K562 (cell line): ENCODE measurements around the gene PACS1. TPM values are rescaled to one million over a fixed set of nuclear protein-coding genes. Genes with fewer than 3 reads are reported as not detected.

ENCODE experiments used
- ATAC-seq: fragments of 200-7000 bp; cut with Tn5 transposase; 3 replicates; pipeline ENCODE4 v1.9.1; 2020; ENCODE audit warnings: moderate library complexity
- BruUV-seq: library from RNA; stranded (reverse); fragments of 400-500 nt; replicated peaks from 2 replicates; lab custom pipeline; 2021; lab: Mats Ljungman, UMichigan
- CTCF ChIA-PET: fragments of 300-600 bp; formaldehyde crosslinking; extraction: SDS; loops from one replicate; lab custom pipeline; 2021; ENCODE audit warnings: low intra/inter-chr PET ratio; lab: Yijun Ruan, JAX
- POLR2A ChIA-PET: fragments of 300-600, 350-650 bp; sonication (Branson Sonifier 250); formaldehyde crosslinking; extraction: SDS; loops from one replicate; lab custom pipeline; 2021; ENCODE audit warnings: antibody characterized with exemption, inconsistent platforms; lab: Yijun Ruan, JAX
- DNase-seq, 4 experiments: peaks; one replicate each; pipeline versions ENCODE4 v3.0.0 to v3.0.0-alpha.2; 2011 to 2018; ENCODE audit warnings: low spot score in 3 of 4, mixed read lengths in 3 of 4; ENCODE audit errors: extremely low read depth in 1 of 4
- FAIRE-seq: peaks from 2 replicates; lab custom pipeline; 2011; peaks lifted over from hg19 to GRCh38; lab: Jason Lieb, UNC
- H2AFZ ChIP-seq: 2 replicates; pipeline ENCODE4 v1.6.0; 2011; ENCODE audit warnings: low read depth, low read length, control low read depth, inconsistent platforms
- H3K27ac ChIP-seq: fragments of 200-600 bp; 3 replicates; pipeline ENCODE4 v1.8.0; 2011; ENCODE audit warnings: low read depth, mild to moderate bottlenecking, control low read depth, inconsistent platforms, low read length, moderate library complexity, mixed read lengths; ENCODE audit errors: extremely low read depth
- H3K27me3 ChIP-seq, 2 experiments: fragments of 300-600 bp in 1 of 2; 2 replicates in 1 of 2; 3 replicates in 1 of 2; pipeline versions ENCODE4 v1.6.0 to v1.8.0; 2011; ENCODE audit warnings: inconsistent platforms in 2 of 2, low read length in 2 of 2, mild to moderate bottlenecking in 1 of 2, mixed read lengths in 1 of 2, moderate library complexity in 1 of 2; ENCODE audit not compliant: control insufficient read depth in 2 of 2, insufficient read depth in 2 of 2
- H3K36me3 ChIP-seq: fragments of 300-600 bp; 3 replicates; pipeline ENCODE4 v1.8.0; 2011; ENCODE audit warnings: mild to moderate bottlenecking, low read length, inconsistent platforms; ENCODE audit not compliant: control insufficient read depth, insufficient read depth
- H3K4me1 ChIP-seq, 2 experiments: fragments of 200-600 bp in 1 of 2; replicated peaks in 1 of 2; 2 replicates in 1 of 2; 3 replicates in 1 of 2; pipeline versions ENCODE4 v1.5.1 to v1.8.0; 2011; ENCODE audit warnings: inconsistent platforms in 2 of 2, low read length in 2 of 2, mild to moderate bottlenecking in 1 of 2, mixed read lengths in 1 of 2, moderate library complexity in 1 of 2; ENCODE audit not compliant: control insufficient read depth in 2 of 2, insufficient read depth in 2 of 2
- H3K4me2 ChIP-seq: 2 replicates; pipeline ENCODE4 v1.6.1; 2011; ENCODE audit warnings: low read length, control low read depth, inconsistent platforms, mixed read lengths; ENCODE audit not compliant: insufficient read depth
- H3K4me3 ChIP-seq: fragments of 200-600 bp; sonication (generic), shearing (Covaris generic); 2 replicates; pipeline ENCODE4 v1.5.1; 2016; ENCODE audit warnings: control low read depth, inconsistent platforms
- H3K79me2 ChIP-seq: fragments of 200-600 bp; 3 replicates; pipeline ENCODE4 v1.8.0; 2011; ENCODE audit warnings: low read length, inconsistent platforms; ENCODE audit not compliant: control insufficient read depth, insufficient read depth
- H3K9ac ChIP-seq, 2 experiments: 2 replicates each; pipeline versions ENCODE4 v1.6.0 to v1.6.1; 2011; ENCODE audit warnings: low read depth in 2 of 2, low read length in 2 of 2, control low read depth in 1 of 2, inconsistent platforms in 1 of 2, mild to moderate bottlenecking in 1 of 2, mixed read lengths in 1 of 2; ENCODE audit not compliant: insufficient read depth in 1 of 2
- H3K9me1 ChIP-seq: one replicate; pipeline ENCODE4 v1.6.0; 2011; ENCODE audit warnings: inconsistent platforms, mild to moderate bottlenecking, low read length, moderate library complexity; ENCODE audit not compliant: control insufficient read depth, insufficient read depth
- H3K9me3 ChIP-seq: replicated peaks from 2 replicates; pipeline ENCODE4 v1.5.1; 2011; ENCODE audit warnings: low read depth, low read length, inconsistent platforms; ENCODE audit not compliant: control insufficient read depth, insufficient read depth
- H4K20me1 ChIP-seq: replicated peaks from 2 replicates; pipeline ENCODE4 v1.6.1; 2011; ENCODE audit warnings: low read length, inconsistent platforms, mixed read lengths; ENCODE audit not compliant: control insufficient read depth, insufficient read depth
- ASH1L ChIP-seq: fragments of 450-650 bp; IDR thresholded peaks from 2 replicates; pipeline ENCODE4 v1.6.1; 2018; ENCODE audit warnings: borderline replicate concordance, mild to moderate bottlenecking, low read depth; ENCODE audit not compliant: partially characterized antibody
- CTCFL ChIP-seq: IDR thresholded peaks from 2 replicates; pipeline ENCODE4 v1.6.1; 2011; ENCODE audit warnings: borderline replicate concordance, low read depth, mild to moderate bottlenecking, moderate library complexity, low read length; ENCODE audit not compliant: insufficient read depth, poor library complexity, severe bottlenecking
- GATA2 ChIP-seq: sonication (generic); formaldehyde crosslinking; IDR thresholded peaks from 2 replicates; pipeline ENCODE4 v1.4.0; 2020; ENCODE audit warnings: mild to moderate bottlenecking, missing genetic modification reagents
- HDGF ChIP-seq: fragments of 450-650 bp; IDR thresholded peaks from 2 replicates; pipeline ENCODE4 v1.6.1; 2016
- RAD51 ChIP-seq: fragments of 450-650 bp; IDR thresholded peaks from 2 replicates; pipeline ENCODE4 v1.7.1; 2016; ENCODE audit warnings: low read depth, mild to moderate bottlenecking, borderline replicate concordance
- RBM39 ChIP-seq: fragments of 200-400 bp; formaldehyde crosslinking; optimal IDR thresholded peaks from 2 replicates; pipeline ENCODE3; 2018; ENCODE audit warnings: low read depth, low read length
- SMAD1 ChIP-seq: fragments of 150-350 bp; IDR thresholded peaks from 2 replicates; pipeline ENCODE4 v1.6.1; 2014; ENCODE audit warnings: low read length, low read depth; ENCODE audit not compliant: partially characterized antibody
- WGBS: fragments of 100-300 bp; shearing (Covaris generic); methylation state at CpG from one replicate; pipeline ENCODE4 v1.1.6; 2016; ENCODE audit warnings: low coverage, mixed read lengths; ENCODE audit not compliant: insufficient coverage; ENCODE audit errors: missing lambda C conversion rate; 5-methylcytosine and 5-hydroxymethylcytosine counted together
- in situ Hi-C: fragments of 300-500 bp; cut with MboI; formaldehyde crosslinking; loops from 4 replicates; pipeline ENCODE4 v1.15.0; 2018; ENCODE audit warnings: inconsistent platforms, mixed read lengths
- intact Hi-C: fragments of 100-400 bp; cut with micrococcal nuclease; formaldehyde crosslinking; loops from 2 replicates; pipeline ENCODE4 v1.14.2; 2022
- polyA plus RNA-seq, 8 experiments: library from polyadenylated mRNA; depleted of rRNA in 4 of 8; stranded (reverse) in 5 of 8; unstranded in 3 of 8; fragments of >200 nt; fragmentation: Nextera tagmentation in 2 of 8; fragmentation: Illumina TruSeq in 1 of 8; extraction: Ambion mirVana in 2 of 8; extraction: Trizol in 1 of 8; gene quantifications; 2 replicates each; pipeline versions ENCODE4 v1.2.1 to v1.2.3, GENCODE V29; 2011 to 2014; ENCODE audit warnings: inconsistent platforms in 1 of 8, missing spikeins in 1 of 8
- total RNA-seq, 7 experiments: library from RNA; depleted of rRNA in 6 of 7; stranded (reverse); fragments of >200 nt in 6 of 7; fragmentation: Illumina TruSeq in 2 of 7; extraction: Trizol in 2 of 7; gene quantifications; 2 replicates each; pipeline versions ENCODE4 v1.2.1 to v1.2.3, GENCODE V29; 2011 to 2021; ENCODE audit warnings: low replicate concordance in 1 of 7
- TF ChIP-seq, protein P1 (sequence below): fragments of 450-650 bp; IDR thresholded peaks from 2 replicates; pipeline ENCODE4 v1.7.0; 2016; ENCODE audit warnings: borderline replicate concordance

Gene PACS1
- total and polyA plus RNA-seq, 9 of the 15 experiments (the other 6 are each of a cell fraction or from before 2014, with no cell fraction given): 0.34 to 28.1 (median 8.5) TPM

DNA sequence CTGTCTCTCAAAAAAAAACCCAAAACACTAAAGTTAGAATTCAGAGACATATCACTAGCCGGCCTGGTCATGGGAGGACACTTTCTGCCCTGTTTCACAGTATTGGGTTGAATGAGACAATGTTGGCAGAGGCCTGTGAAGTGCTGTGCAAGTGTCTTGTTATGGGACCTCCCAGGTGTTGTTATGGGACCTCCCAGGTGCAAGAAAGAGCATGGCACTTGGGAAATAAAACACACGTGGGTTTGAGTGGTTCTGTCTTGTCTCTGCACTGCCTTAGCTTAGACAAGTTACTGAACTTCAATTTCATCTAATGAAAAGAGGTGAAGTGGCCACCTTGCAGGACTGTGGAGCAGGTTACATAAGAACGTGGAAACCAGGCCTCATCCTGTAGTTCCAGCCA is 169.4 kb downstream of the PACS1 start:
- H3K36me3 ChIP-seq: peaks cover 34% of the 10 kb centered on the region; the same call in 1 of the 3 replicates
- CTCF ChIA-PET: no interaction called here
- H3K4me2 ChIP-seq: no peak overlapping the region
- BruUV-seq: no TSS peak
- H2AFZ ChIP-seq: no peak overlapping the region
- intact Hi-C loops (no loop called here), in situ Hi-C loops (no loop called here)
- peaks cover 5% of the 10 kb centered on the region; the same call in 1 of the 2 replicates for H4K20me1 ChIP-seq
- no peak for DNase-seq
- ATAC-seq: no peak
- no peaks in the 10 kb centered on the region for H3K9me3 ChIP-seq
- no peaks in the 10 kb centered on the region for H3K9me1 ChIP-seq
- no peaks in the 10 kb centered on the region for H3K27me3 ChIP-seq
- peaks cover 0 to 6% of the 10 kb centered on the region in 2 experiments; a peak in 1 of 5 replicates for H3K4me1 ChIP-seq
- no peak for FAIRE-seq
- WGBS: 48% methylated on average over 3 of the region's 3 CpGs
- no peaks in the 10 kb centered on the region for H3K79me2 ChIP-seq
- no peak overlapping the region for H3K9ac ChIP-seq
- POLR2A ChIA-PET: interaction anchor here (1.7 kb wide), 1 partner anchor 16 kb away, joined by 5 read pairs; no protein-coding TSS in a partner anchor
- H3K27ac ChIP-seq: no peak overlapping the region
- H3K4me3 ChIP-seq: no peak overlapping the region
- TF ChIP-seq CTCFL (no peak), GATA2 (CRISPR knock-in tag) (no peak), HDGF (no peak), RBM39 (no peak), RAD51 (no peak), ASH1L (no peak), SMAD1 (no peak)
- TF ChIP-seq, protein P1, sequence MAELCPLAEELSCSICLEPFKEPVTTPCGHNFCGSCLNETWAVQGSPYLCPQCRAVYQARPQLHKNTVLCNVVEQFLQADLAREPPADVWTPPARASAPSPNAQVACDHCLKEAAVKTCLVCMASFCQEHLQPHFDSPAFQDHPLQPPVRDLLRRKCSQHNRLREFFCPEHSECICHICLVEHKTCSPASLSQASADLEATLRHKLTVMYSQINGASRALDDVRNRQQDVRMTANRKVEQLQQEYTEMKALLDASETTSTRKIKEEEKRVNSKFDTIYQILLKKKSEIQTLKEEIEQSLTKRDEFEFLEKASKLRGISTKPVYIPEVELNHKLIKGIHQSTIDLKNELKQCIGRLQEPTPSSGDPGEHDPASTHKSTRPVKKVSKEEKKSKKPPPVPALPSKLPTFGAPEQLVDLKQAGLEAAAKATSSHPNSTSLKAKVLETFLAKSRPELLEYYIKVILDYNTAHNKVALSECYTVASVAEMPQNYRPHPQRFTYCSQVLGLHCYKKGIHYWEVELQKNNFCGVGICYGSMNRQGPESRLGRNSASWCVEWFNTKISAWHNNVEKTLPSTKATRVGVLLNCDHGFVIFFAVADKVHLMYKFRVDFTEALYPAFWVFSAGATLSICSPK: no peak
